Mucosa of descending colon (tissue), 3 donors: ENCODE data around the gene ATP5F1D. TPM values are rescaled to one million over a fixed set of nuclear protein-coding genes. Genes with fewer than 3 reads are reported as not detected.

Source experiments
- ATAC-seq: fragments of 200-7000 bp; cut with Tn5 transposase; one replicate; pipeline ENCODE4 v1.9.1; 2020; ENCODE audit warnings: mild to moderate bottlenecking, moderate library complexity
- DNase-seq, 3 donors: peaks; one replicate each; pipeline ENCODE4 v3.0.0-alpha.2; 2020
- H3K36me3 ChIP-seq: fragments of 200-600 bp; one replicate; pipeline ENCODE4 v1.8.0; 2021; ENCODE audit warnings: low read depth, mild to moderate bottlenecking
- H3K4me1 ChIP-seq: fragments of 200-600 bp; one replicate; pipeline ENCODE4 v1.8.0; 2021; ENCODE audit warnings: low read depth, mild to moderate bottlenecking
- H3K4me3 ChIP-seq: fragments of 200-600 bp; one replicate; pipeline ENCODE4 v1.8.0; 2021; ENCODE audit warnings: mild to moderate bottlenecking
- H3K9me3 ChIP-seq: fragments of 200-600 bp; one replicate; pipeline ENCODE4 v1.8.0; 2021; ENCODE audit warnings: mild to moderate bottlenecking
- intact Hi-C, 2 donors: fragments of 100-400 bp; cut with DNase I in 1 of 2; cut with micrococcal nuclease in 1 of 2; formaldehyde crosslinking; loops; one replicate each; pipeline versions ENCODE4 v1.11.0 to v1.11.1; 2022; cut with DNase I, micrococcal nuclease
- total RNA-seq, 3 donors: library from RNA; stranded (reverse); fragmentation: NEBNext Ultra II Directional in 2 of 3; extraction: Animal tissue kit (Norgen Biotek cat#: 25700) in 2 of 3; gene quantifications; one replicate each; pipeline versions ENCODE4 v1.2.1 to v1.2.4, GENCODE V29; 2021 to 2023
- TF ChIP-seq, protein P1 (sequence below): fragments of 200-600 bp; IDR thresholded peaks from one replicate; pipeline ENCODE4 v1.8.0; 2022; ENCODE audit warnings: antibody characterized with exemption, mild to moderate bottlenecking
- donor health status: DM: no; HTN: no; CAD: no; lungs with moderate emphysema.
- donor health status: DM: no; HTN: no; CAD: no.
- donor health status: DM: no; HTN: yes; CAD: no.

The ATP5F1D gene
- total RNA-seq, 3 donors from 2014 or later, result 302 to 391 (median 378) TPM

DNA sequence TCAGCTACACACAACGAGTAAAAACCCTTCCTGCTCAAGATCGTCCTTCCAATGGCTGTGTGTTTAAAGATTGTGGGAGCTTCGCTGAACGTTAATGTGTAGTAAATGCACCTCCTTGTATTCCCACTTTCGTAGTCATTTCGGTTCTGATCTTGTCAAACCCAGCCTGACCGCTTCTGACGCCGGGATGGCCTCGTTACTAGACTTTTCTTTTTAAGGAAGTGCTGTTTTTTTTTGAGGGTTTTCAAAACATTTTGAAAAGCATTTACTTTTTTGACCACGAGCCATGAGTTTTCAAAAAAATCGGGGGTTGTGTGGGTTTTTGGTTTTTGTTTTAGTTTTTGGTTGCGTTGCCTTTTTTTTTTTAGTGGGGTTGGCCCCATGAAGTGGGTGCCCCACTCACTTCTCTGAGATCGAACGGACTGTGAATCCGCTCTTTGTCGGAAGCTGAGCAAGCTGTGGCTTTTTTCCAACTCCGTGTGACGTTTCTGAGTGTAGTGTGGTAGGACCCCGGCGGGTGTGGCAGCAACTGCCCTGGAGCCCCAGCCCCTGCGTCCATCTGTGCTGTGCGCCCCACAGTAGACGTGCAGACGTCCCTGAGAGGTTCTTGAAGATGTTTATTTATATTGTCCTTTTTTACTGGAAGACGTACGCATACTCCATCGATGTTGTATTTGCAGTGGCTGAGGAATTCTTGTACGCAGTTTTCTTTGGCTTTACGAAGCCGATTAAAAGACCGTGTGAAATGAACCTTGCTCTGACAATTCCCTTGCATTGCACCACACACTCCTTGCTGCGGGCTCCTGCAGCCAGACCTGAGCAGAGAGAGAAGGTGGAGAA, 31.1 kb downstream of the ATP5F1D start:
- Histone ChIP-seq H3K4me3 (no peak overlapping the region), H3K36me3 (peaks cover 19% of the 10 kb centered on the region), H3K9me3 (no peaks in the 10 kb centered on the region), H3K4me1 (peaks cover 79% of the 10 kb centered on the region)
- intact Hi-C loops, result no loop called here
- TF ChIP-seq, protein P1, sequence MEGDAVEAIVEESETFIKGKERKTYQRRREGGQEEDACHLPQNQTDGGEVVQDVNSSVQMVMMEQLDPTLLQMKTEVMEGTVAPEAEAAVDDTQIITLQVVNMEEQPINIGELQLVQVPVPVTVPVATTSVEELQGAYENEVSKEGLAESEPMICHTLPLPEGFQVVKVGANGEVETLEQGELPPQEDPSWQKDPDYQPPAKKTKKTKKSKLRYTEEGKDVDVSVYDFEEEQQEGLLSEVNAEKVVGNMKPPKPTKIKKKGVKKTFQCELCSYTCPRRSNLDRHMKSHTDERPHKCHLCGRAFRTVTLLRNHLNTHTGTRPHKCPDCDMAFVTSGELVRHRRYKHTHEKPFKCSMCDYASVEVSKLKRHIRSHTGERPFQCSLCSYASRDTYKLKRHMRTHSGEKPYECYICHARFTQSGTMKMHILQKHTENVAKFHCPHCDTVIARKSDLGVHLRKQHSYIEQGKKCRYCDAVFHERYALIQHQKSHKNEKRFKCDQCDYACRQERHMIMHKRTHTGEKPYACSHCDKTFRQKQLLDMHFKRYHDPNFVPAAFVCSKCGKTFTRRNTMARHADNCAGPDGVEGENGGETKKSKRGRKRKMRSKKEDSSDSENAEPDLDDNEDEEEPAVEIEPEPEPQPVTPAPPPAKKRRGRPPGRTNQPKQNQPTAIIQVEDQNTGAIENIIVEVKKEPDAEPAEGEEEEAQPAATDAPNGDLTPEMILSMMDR, result no peak
- DNase-seq, result no peak
- ATAC-seq, result no peak

DNA sequence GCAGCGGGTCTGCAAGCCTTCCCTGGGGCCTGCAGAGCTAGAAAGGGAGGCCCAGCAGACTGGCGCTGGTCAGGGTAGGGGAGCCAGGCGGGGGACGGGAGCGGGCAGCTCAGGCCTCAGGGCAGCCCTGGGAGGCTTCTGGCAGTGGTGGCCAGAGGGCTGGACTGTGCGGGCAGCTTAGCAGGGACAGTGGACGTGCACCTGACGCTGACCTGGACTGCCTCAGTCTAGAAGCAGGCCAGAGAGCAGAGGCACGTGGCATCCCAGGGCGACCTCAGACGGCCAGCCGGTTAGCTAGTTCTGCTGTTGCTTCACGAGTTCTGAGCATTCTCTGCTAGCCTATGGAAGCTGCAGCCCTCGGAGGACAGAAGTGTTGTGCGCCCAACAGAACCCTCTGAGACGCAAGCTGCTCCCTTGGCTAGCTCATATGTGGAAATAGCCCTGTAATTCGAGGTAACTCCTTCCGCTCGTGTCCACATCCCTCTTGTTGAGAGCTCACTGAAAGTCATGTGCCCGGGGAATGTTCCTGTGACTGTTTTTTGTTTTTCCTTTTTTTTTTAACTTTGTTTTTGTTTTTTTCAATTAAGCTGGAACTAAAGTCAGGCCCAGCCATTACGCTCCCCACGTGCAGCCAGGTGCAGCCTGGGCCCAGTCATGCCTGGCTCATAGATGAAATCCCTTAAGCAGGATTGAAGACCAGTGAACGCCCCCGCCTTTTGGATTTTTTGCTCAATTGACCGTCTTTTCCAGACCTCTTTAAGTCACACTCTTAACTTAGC, 31.9 kb downstream of the ATP5F1D start:
- DNase-seq, result no peak

DNA sequence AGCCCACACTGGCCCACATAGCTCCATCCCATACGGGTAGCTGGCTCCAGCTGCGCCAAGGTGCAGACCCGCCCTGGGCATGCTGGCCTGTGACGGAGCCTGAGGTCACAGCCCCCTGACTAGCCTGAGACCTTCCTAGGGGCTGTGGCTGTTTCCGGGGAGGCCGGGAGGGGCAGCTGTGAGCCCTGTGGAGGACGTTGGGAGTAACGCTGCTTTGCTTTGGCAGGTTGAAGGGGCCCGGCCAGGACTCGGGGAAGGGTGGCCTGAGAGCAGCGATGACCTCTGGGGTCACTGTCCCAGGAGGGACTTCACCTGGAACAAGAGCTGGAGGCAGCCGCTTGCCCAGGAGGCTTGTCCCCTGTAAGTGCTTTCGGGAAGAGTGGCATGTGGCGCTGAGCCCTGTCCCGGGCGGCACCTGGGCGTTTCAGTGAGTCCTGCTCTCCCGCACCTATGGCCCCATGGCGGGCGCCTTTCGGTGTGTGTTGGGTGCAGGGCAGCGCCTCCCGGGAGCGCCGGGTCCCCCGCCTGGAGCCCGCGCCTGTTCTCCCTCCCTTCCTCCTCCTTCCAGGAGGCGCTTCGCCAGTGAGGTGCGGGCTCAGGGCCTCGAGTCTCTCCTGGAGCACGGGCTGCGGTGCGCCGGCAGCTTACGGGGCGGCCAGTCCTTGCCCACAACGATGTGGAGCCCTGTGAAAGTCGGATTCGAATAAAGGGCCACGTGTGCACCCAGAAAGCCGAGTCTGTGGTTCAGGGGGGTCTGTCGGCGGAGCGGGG, 32.7 kb downstream of the ATP5F1D start:
- TF ChIP-seq, protein P1, result no peak
- H3K36me3 ChIP-seq, result peaks cover 19% of the 10 kb centered on the region
- ATAC-seq (no peak), DNase-seq (peak in 1 of 3 donors; percentile 60)
- peaks cover 66% of the 10 kb centered on the region for H3K4me1 ChIP-seq
- no peak overlapping the region for H3K4me3 ChIP-seq
- no peaks in the 10 kb centered on the region for H3K9me3 ChIP-seq
- intact Hi-C loops, result no loop called here

More for the DNA sequence above, 31.9 kb downstream of the ATP5F1D start:
- peaks cover 19% of the 10 kb centered on the region for H3K36me3 ChIP-seq
- no peaks in the 10 kb centered on the region for H3K9me3 ChIP-seq
- intact Hi-C loops, result no loop called here
- TF ChIP-seq, protein P1, result no peak
- peaks cover 71% of the 10 kb centered on the region for H3K4me1 ChIP-seq
- ATAC-seq, result no peak
- no peak overlapping the region for H3K4me3 ChIP-seq

DNA sequence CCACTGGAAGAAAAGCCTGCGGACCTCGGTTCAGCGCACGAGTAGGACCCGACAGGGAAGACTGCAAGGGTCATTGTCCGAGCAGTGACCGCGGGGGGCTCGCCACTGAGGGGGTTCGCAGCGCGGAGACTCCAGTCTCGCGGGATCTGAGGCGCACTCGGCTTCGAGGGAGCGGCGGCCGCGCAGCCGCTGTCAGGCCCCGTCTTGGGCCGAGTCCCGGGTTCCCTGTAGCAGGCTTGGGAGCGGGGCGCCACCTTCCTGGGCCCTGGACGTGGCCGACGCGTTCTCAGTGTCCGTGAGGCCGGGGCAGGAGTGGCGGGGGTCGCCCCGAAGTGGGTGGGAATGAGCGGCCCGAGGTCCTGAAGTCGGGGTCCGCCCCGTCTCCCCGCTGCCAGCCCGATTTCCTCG, 33.3 kb downstream of the ATP5F1D start:
- intact Hi-C loops, result no loop called here
- no peak for DNase-seq
- peaks cover 66% of the 10 kb centered on the region for H3K4me1 ChIP-seq
- peak overlapping the region; percentile 32 for H3K4me3 ChIP-seq
- TF ChIP-seq, protein P1, result no peak
- H3K9me3 ChIP-seq, result no peaks in the 10 kb centered on the region
- no peak for ATAC-seq
- H3K36me3 ChIP-seq, result peaks cover 19% of the 10 kb centered on the region

DNA sequence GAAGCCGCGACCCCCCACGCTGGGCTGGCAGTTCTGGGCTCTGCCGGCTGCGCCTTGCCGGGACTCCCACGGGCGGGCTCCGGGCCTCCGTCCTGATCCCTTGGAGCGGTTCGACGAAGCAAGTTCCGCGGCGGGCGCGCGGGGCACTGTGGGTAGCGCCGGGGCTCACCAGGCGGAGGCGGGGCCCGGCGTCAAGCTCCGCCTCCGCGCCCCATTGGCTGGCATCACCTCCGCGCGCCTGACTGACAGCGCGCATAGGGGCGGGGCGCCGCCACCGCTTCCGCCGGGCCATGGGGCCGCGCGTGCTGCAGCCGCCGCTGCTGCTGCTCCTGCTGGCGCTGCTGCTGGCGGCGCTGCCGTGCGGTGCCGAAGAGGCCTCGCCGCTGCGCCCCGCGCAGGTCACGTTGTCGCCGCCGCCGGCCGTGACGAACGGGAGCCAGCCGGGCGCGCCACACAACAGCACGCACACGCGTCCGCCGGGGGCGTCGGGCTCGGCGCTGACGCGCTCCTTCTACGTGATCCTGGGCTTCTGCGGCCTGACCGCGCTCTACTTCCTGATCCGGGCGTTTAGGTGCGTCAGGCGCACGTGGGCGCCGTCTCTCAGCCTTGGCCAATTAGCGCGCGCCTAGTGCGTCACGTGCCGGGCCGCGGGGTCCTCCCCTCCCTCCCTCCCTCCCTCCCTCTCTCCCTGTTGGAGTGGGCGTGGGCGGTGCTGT, 33.9 kb downstream of the ATP5F1D start, which contains the start of gene FAM174C:
TSS of gene FAM174C (plus strand) at position 271 of the 716 bp plus-strand sequence. CDS start at position 291, 20 bp downstream.
- no peaks in the 10 kb centered on the region for H3K9me3 ChIP-seq
- peaks cover 19% of the 10 kb centered on the region for H3K36me3 ChIP-seq
- ATAC-seq (peak; percentile 86), DNase-seq (peak; percentile 96 to 98 (median 97))
- intact Hi-C loops, result no loop called here
- TF ChIP-seq, protein P1, result no peak
- H3K4me3 ChIP-seq, result peak within 1 kb of the TSS; percentile 32
- peaks cover 61% of the 10 kb centered on the region for H3K4me1 ChIP-seq
